ENCODE results near the gene LRMDA. TPM values are rescaled to one million over a fixed set of nuclear protein-coding genes. Genes with fewer than 3 reads are reported as not detected.

Gene LRMDA
- total and polyA plus RNA-seq, 2 of the 13 experiments (the other 11 are each of a cell fraction or from before 2014, with no cell fraction given), result 13.4 to 22.0 TPM

DNA sequence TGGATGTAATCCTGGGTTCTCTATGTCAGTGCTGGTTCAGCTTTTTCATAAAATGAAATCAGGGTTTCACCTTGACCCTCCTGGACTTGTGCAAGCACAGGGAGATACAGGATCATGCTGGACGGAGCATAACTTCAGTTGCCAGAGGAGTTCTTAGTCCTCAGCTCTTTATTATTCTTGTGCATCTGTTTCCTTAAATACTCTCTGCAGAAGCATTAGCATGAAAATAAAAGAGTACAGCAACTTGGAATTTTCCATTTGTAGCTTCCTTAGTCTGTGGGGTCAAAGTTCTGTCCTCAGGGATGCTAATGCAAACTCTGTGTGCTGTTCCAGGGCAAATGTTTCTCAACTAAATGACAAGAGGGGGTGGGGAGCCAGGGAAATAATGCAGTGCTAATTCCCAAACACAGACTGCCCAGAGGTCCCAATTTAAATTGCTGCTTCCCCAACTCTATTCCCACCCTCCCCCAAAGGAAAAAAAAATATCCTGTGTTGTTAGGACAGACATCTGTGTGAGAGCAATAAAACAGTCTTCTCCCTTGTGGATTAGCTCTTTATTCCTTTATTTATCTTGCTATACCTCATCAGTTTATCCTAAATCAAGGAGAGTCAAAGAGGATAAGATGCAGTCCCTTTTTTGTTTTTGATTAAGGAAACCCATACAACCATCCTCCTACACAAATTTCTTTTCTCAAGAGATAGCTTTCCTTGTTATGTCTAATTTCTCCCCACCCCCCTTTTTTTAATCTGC lies 905.0 kb downstream of the LRMDA start (continued):
- TF ChIP-seq ZNF558 (CRISPR knock-in tag; IDR thresholded peaks at IDR 0.05; ENCODE audit: borderline replicate concordance) (no peak), ATF7-NPFF (CRISPR knock-in tag; IDR thresholded peaks at IDR 0.05; ENCODE audit: low read depth) (no peak), CREB1 (IDR thresholded peaks at IDR 0.05) (no peak), CREB1 (CRISPR knock-in tag; IDR thresholded peaks at IDR 0.05) (peak; percentile 39; the same call in 1 of the 2 replicates), PPARG (CRISPR knock-in tag; conservative IDR thresholded peaks at IDR 0.05) (0 out of 2 replicates have a peak, but pooled peaks have one; percentile 14), SALL1 (CRISPR knock-in tag; IDR thresholded peaks at IDR 0.05) (no peak; the same call in 1 of the 2 replicates), ZSCAN30 (CRISPR knock-in tag; IDR thresholded peaks at IDR 0.05) (no peak), SMAD9 (CRISPR knock-in tag; IDR thresholded peaks at IDR 0.05) (no peak), ZFYVE20 (CRISPR knock-in tag; IDR thresholded peaks at IDR 0.05; ENCODE audit: borderline replicate concordance, low read depth) (no peak), ZNF75D (CRISPR knock-in tag; IDR thresholded peaks at IDR 0.05; ENCODE audit: borderline replicate concordance) (no peak)
- TF ChIP-seq, protein P1, sequence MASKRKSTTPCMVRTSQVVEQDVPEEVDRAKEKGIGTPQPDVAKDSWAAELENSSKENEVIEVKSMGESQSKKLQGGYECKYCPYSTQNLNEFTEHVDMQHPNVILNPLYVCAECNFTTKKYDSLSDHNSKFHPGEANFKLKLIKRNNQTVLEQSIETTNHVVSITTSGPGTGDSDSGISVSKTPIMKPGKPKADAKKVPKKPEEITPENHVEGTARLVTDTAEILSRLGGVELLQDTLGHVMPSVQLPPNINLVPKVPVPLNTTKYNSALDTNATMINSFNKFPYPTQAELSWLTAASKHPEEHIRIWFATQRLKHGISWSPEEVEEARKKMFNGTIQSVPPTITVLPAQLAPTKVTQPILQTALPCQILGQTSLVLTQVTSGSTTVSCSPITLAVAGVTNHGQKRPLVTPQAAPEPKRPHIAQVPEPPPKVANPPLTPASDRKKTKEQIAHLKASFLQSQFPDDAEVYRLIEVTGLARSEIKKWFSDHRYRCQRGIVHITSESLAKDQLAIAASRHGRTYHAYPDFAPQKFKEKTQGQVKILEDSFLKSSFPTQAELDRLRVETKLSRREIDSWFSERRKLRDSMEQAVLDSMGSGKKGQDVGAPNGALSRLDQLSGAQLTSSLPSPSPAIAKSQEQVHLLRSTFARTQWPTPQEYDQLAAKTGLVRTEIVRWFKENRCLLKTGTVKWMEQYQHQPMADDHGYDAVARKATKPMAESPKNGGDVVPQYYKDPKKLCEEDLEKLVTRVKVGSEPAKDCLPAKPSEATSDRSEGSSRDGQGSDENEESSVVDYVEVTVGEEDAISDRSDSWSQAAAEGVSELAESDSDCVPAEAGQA (IDR thresholded peaks at IDR 0.05; ENCODE audit: low read depth), result no peak
- TF ChIP-seq, protein P1 (CRISPR knock-in tag; IDR thresholded peaks at IDR 0.05; ENCODE audit: borderline replicate concordance), result no peak
- TF ChIP-seq, protein P2, sequence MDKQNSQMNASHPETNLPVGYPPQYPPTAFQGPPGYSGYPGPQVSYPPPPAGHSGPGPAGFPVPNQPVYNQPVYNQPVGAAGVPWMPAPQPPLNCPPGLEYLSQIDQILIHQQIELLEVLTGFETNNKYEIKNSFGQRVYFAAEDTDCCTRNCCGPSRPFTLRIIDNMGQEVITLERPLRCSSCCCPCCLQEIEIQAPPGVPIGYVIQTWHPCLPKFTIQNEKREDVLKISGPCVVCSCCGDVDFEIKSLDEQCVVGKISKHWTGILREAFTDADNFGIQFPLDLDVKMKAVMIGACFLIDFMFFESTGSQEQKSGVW (CRISPR knock-in tag; IDR thresholded peaks at IDR 0.05; ENCODE audit: borderline replicate concordance), result no peak
- TF ChIP-seq, protein P3, sequence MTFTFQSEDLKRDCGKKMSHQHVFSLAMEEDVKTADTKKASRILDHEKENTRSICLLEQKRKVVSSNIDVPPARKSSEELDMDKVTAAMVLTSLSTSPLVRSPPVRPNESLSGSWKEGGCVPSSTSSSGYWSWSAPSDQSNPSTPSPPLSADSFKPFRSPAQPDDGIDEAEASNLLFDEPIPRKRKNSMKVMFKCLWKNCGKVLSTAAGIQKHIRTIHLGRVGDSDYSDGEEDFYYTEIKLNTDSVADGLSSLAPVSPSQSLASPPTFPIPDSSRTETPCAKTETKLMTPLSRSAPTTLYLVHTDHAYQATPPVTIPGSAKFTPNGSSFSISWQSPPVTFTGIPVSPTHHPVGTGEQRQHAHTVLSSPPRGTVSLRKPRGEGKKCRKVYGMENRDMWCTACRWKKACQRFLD (CRISPR knock-in tag; IDR thresholded peaks at IDR 0.05; ENCODE audit: borderline replicate concordance), result no peak
- TF ChIP-seq, protein P4, sequence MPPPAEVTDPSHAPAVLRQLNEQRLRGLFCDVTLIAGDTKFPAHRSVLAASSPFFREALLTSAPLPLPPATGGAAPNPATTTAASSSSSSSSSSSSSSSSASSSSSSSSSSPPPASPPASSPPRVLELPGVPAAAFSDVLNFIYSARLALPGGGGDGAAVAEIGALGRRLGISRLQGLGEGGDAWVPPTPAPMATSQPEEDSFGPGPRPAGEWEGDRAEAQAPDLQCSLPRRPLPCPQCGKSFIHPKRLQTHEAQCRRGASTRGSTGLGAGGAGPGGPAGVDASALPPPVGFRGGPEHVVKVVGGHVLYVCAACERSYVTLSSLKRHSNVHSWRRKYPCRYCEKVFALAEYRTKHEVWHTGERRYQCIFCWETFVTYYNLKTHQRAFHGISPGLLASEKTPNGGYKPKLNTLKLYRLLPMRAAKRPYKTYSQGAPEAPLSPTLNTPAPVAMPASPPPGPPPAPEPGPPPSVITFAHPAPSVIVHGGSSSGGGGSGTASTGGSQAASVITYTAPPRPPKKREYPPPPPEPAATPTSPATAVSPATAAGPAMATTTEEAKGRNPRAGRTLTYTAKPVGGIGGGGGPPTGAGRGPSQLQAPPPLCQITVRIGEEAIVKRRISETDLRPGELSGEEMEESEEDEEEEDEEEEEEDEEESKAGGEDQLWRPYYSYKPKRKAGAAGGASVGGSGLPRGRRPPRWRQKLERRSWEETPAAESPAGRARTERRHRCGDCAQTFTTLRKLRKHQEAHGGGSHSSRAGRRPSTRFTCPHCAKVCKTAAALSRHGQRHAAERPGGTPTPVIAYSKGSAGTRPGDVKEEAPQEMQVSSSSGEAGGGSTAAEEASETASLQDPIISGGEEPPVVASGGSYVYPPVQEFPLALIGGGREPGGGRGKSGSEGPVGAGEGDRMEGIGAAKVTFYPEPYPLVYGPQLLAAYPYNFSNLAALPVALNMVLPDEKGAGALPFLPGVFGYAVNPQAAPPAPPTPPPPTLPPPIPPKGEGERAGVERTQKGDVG (CRISPR knock-in tag; IDR thresholded peaks at IDR 0.05; ENCODE audit: borderline replicate concordance), result no peak
- TF ChIP-seq, protein P5, sequence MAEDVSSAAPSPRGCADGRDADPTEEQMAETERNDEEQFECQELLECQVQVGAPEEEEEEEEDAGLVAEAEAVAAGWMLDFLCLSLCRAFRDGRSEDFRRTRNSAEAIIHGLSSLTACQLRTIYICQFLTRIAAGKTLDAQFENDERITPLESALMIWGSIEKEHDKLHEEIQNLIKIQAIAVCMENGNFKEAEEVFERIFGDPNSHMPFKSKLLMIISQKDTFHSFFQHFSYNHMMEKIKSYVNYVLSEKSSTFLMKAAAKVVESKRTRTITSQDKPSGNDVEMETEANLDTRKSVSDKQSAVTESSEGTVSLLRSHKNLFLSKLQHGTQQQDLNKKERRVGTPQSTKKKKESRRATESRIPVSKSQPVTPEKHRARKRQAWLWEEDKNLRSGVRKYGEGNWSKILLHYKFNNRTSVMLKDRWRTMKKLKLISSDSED (CRISPR knock-in tag; IDR thresholded peaks at IDR 0.05), result no peak

Data from HepG2 (cell line).